ENCODE data around the gene ADCY6.
"Not testable (repeated sequence)": the region's sequence is repeated elsewhere in the genome, so short reads cannot be mapped to it uniquely, and the experiment has no call there.

Gene ADCY6

GRCh38 chr12:48744251-48745008, 44.5 kb downstream of the ADCY6 start:
- no peak for DNase-seq

- no peak for DNase-seq
These were observed 49.1 kb downstream of the ADCY6 start for GRCh38 chr12:48739618-48740269.

GRCh38 chr12:48736456-48736855, 52.4 kb downstream of the ADCY6 start:
- no peak for DNase-seq

- DNase-seq = no peak
These were observed 60.1 kb downstream of the ADCY6 start for GRCh38 chr12:48728807-48729206.

- not testable (repeated sequence) for DNase-seq
These were observed 68.2 kb downstream of the ADCY6 start for GRCh38 chr12:48720737-48721136.

- not testable (repeated sequence) for DNase-seq
These were observed 68.7 kb downstream of the ADCY6 start for GRCh38 chr12:48720171-48720570.

- DNase-seq = not testable (repeated sequence)
These were observed 69.9 kb downstream of the ADCY6 start for GRCh38 chr12:48719002-48719401.

- no peak for DNase-seq
These were observed 71.6 kb downstream of the ADCY6 start for GRCh38 chr12:48717252-48717695.

- DNase-seq = peak; percentile 97
These were observed 72.2 kb downstream of the ADCY6 start, which contains the start of gene CCNT1 for GRCh38 chr12:48716493-48717251. CCNT1 (minus strand) TSS chr12:48716707; CDS start chr12:48716675, 32 bp downstream.
